Stimulated activated CD8-positive, alpha-beta memory T cell treated with anti-CD3 and anti-CD28 coated beads, Interleukin-15, amount 100 ng/mL, for 48 hours (primary cell): ENCODE results near the gene SYT6.
"Not testable (repeated sequence)": the region's sequence is repeated elsewhere in the genome, so short reads cannot be mapped to it uniquely, and the experiment has no call there.

Experiments used
- DNase-seq, 2 donors: peaks; one replicate each; pipeline ENCODE4 v3.0.0-alpha.2; 2020; ENCODE audit warnings: low read depth in 2 of 2

SYT6 gene

GRCh38 chr1:114075105-114075504 is 78.6 kb downstream of the SYT6 start:
- DNase-seq, result no peak

- DNase-seq, result no peak
Observed at GRCh38 chr1:114072246-114072645, 81.4 kb downstream of the SYT6 start.

- not testable (repeated sequence) for DNase-seq
Observed at GRCh38 chr1:114069762-114070161, 83.9 kb downstream of the SYT6 start.

GRCh38 chr1:114068684-114069083 is 85.0 kb downstream of the SYT6 start:
- DNase-seq, result not testable (repeated sequence)

GRCh38 chr1:114065671-114066070 is 88.0 kb downstream of the SYT6 start:
- not testable (repeated sequence) for DNase-seq

GRCh38 chr1:114063544-114063943 is 90.1 kb downstream of the SYT6 start:
- DNase-seq, result no peak

GRCh38 chr1:114062477-114063099 is 91.1 kb downstream of the SYT6 start:
- no peak for DNase-seq

GRCh38 chr1:114061121-114061830 is 92.4 kb downstream of the SYT6 start:
- no peak for DNase-seq

GRCh38 chr1:114058236-114058635 is 95.4 kb downstream of the SYT6 start:
- DNase-seq, result not testable (repeated sequence)

- no peak for DNase-seq
Observed at GRCh38 chr1:114054148-114054547, 99.5 kb downstream of the SYT6 start.

GRCh38 chr1:114048232-114048631 is 105.4 kb downstream of the SYT6 start:
- no peak for DNase-seq

GRCh38 chr1:114043548-114043947 is 110.1 kb downstream of the SYT6 start:
- no peak for DNase-seq

GRCh38 chr1:114043054-114043453 is 110.6 kb downstream of the SYT6 start:
- no peak for DNase-seq

GRCh38 chr1:114040273-114041015 is 113.2 kb downstream of the SYT6 start:
- DNase-seq, result no peak
